Right atrium auricular region (tissue), 2 donors: ENCODE measurements around the gene TATDN3. TPM values are rescaled to one million over a fixed set of nuclear protein-coding genes. Genes with fewer than 3 reads are reported as not detected.

ENCODE experiments used
- DNase-seq: peaks from one replicate; pipeline ENCODE4 v3.0.0-alpha.2; 2019; ENCODE audit warnings: low spot score
- H3K27ac ChIP-seq, 2 donors: fragments of 200-600 bp; sonication (generic); 1 replicate in 1 of 2; 2 replicates in 1 of 2; pipeline ENCODE4 v1.5.1; 2016 to 2019
- H3K27me3 ChIP-seq, 2 donors: fragments of 200-600 bp; sonication (generic); one replicate each; pipeline versions ENCODE4 v1.5.1 to v1.6.0; 2017 to 2019
- H3K36me3 ChIP-seq: fragments of 200-600 bp; sonication (generic); one replicate; pipeline ENCODE4 v1.5.1; 2016
- H3K4me1 ChIP-seq, 2 donors: fragments of 200-600 bp; sonication (generic); one replicate each; pipeline versions ENCODE4 v1.5.1 to v1.6.0; 2017 to 2019
- H3K4me3 ChIP-seq, 2 donors: fragments of 200-600 bp; sonication (generic); 1 replicate in 1 of 2; 2 replicates in 1 of 2; pipeline ENCODE4 v1.5.1; 2017 to 2019; ENCODE audit warnings: mild to moderate bottlenecking in 1 of 2, moderate library complexity in 1 of 2
- H3K9me3 ChIP-seq, 2 donors: fragments of 200-600 bp; sonication (generic); one replicate each; pipeline ENCODE4 v1.5.1; 2019
- CTCF ChIP-seq, 2 donors: fragments of 200-600 bp; sonication (generic); IDR thresholded peaks; one replicate each; pipeline ENCODE4 v1.5.1; 2019; ENCODE audit warnings: antibody characterized with exemption in 2 of 2
- total RNA-seq, 2 donors: library from RNA; depleted of rRNA; stranded (reverse); fragments of >200 nt; gene quantifications; one replicate each; pipeline ENCODE4 v1.1.0, GENCODE V29; 2016

The TATDN3 gene
- total RNA-seq, 2 donors from 2014 or later: 12.6 to 39.6 TPM

- Histone ChIP-seq H3K27ac (no peak overlapping the region), H3K9me3 (no peaks in the 10 kb centered on the region), H3K4me3 (no peak overlapping the region), H3K36me3 (no peaks in the 10 kb centered on the region), H3K27me3 (no peaks in the 10 kb centered on the region), H3K4me1 (no peaks in the 10 kb centered on the region)
- DNase-seq: no peak
- TF ChIP-seq CTCF (IDR thresholded peaks at IDR 0.05): no peak
Measured at GRCh38 chr1:212816567-212817278, 25.0 kb downstream of the TATDN3 start.

- Histone ChIP-seq H3K9me3 (no peaks in the 10 kb centered on the region), H3K4me1 (no peaks in the 10 kb centered on the region), H3K36me3 (no peaks in the 10 kb centered on the region), H3K4me3 (no peak overlapping the region), H3K27ac (no peak overlapping the region), H3K27me3 (no peaks in the 10 kb centered on the region)
- TF ChIP-seq CTCF (IDR thresholded peaks at IDR 0.05): no peak
- no peak for DNase-seq
Measured at GRCh38 chr1:212819726-212820125, 28.0 kb downstream of the TATDN3 start.

- Histone ChIP-seq H3K9me3 (peaks cover 0 to 9% of the 10 kb centered on the region in 2 donors), H3K27me3 (no peaks in the 10 kb centered on the region), H3K27ac (no peak overlapping the region), H3K36me3 (no peaks in the 10 kb centered on the region), H3K4me1 (no peaks in the 10 kb centered on the region), H3K4me3 (no peak overlapping the region)
- no peak for TF ChIP-seq CTCF (IDR thresholded peaks at IDR 0.05)
- no peak for DNase-seq
Measured at GRCh38 chr1:212820969-212821368, 29.3 kb downstream of the TATDN3 start.

- Histone ChIP-seq H3K4me3 (no peak overlapping the region), H3K27ac (no peak overlapping the region), H3K4me1 (no peaks in the 10 kb centered on the region), H3K27me3 (no peaks in the 10 kb centered on the region), H3K9me3 (peaks cover 0 to 12% of the 10 kb centered on the region in 2 donors), H3K36me3 (no peaks in the 10 kb centered on the region)
- no peak for TF ChIP-seq CTCF (IDR thresholded peaks at IDR 0.05)
- DNase-seq: no peak
Measured at GRCh38 chr1:212822956-212823355, 31.3 kb downstream of the TATDN3 start.

- no peak for TF ChIP-seq CTCF (IDR thresholded peaks at IDR 0.05)
- Histone ChIP-seq H3K4me1 (no peaks in the 10 kb centered on the region), H3K27ac (no peak overlapping the region), H3K4me3 (no peak overlapping the region), H3K27me3 (no peaks in the 10 kb centered on the region), H3K9me3 (peaks cover 0 to 12% of the 10 kb centered on the region in 2 donors), H3K36me3 (no peaks in the 10 kb centered on the region)
- no peak for DNase-seq
Measured at GRCh38 chr1:212824201-212824600, 32.5 kb downstream of the TATDN3 start.
